Effector memory CD4-positive, alpha-beta T cell (primary cell): ENCODE data around the gene IFIT2.
"Not testable (repeated sequence)": the region's sequence is repeated elsewhere in the genome, so short reads cannot be mapped to it uniquely, and the experiment has no call there.

ENCODE experiments used
- DNase-seq, 3 donors: peaks; one replicate each; pipeline ENCODE4 v3.0.0-alpha.2; 2020
- H3K27ac ChIP-seq: 2 replicates; pipeline ENCODE4 v1.7.0; 2013; ENCODE audit warnings: mild to moderate bottlenecking, low read length, moderate library complexity; ENCODE audit not compliant: insufficient read depth, poor library complexity, severe bottlenecking
- H3K27me3 ChIP-seq: replicated peaks from 2 replicates; pipeline ENCODE4 v1.7.0; 2013; ENCODE audit warnings: mild to moderate bottlenecking, low read length; ENCODE audit not compliant: insufficient read depth, control insufficient read depth, poor library complexity, severe bottlenecking
- H3K36me3 ChIP-seq: 2 replicates; pipeline ENCODE4 v1.7.0; 2013; ENCODE audit warnings: mild to moderate bottlenecking, low read length, moderate library complexity; ENCODE audit not compliant: control insufficient read depth, insufficient read depth
- H3K4me1 ChIP-seq: 2 replicates; pipeline ENCODE4 v1.7.0; 2013; ENCODE audit warnings: low read length, mild to moderate bottlenecking; ENCODE audit not compliant: control insufficient read depth, insufficient read depth, poor library complexity, severe bottlenecking
- H3K4me3 ChIP-seq: 2 replicates; pipeline ENCODE4 v1.7.0; 2013; ENCODE audit warnings: low read length, low read depth, mild to moderate bottlenecking; ENCODE audit not compliant: insufficient read depth, poor library complexity, severe bottlenecking
- H3K9me3 ChIP-seq: 2 replicates; pipeline ENCODE4 v1.7.0; 2013; ENCODE audit warnings: mild to moderate bottlenecking, low read length, moderate library complexity; ENCODE audit not compliant: control insufficient read depth

IFIT2 gene

DNA sequence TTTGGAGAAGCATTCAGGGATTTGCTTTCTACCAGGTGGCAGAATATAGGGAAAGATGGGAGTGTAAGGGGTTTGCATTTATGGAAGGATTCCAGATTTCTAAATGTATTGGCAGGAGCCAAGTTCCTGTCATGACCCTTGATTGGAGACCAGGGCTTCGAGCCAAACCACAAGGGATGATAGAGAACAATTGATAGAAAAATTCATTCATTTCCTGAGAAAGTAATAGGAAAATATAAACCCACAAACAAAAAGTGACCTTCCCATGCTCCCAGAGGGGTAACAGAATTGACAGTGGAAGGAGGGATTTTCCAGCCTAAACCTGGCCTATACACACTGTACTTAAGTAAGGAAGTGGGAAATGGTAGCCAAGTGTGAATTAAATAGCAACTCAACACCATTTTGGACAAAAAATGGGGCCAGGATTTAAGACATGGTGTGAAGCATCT lies 22.4 kb upstream of the IFIT2 start:
- no peaks in the 10 kb centered on the region for H3K36me3 ChIP-seq
- DNase-seq, result no peak
- H3K27ac ChIP-seq, result no peak overlapping the region
- H3K9me3 ChIP-seq, result no peaks in the 10 kb centered on the region
- no peaks in the 10 kb centered on the region for H3K4me1 ChIP-seq
- H3K27me3 ChIP-seq, result no peaks in the 10 kb centered on the region
- no peak overlapping the region for H3K4me3 ChIP-seq

DNA sequence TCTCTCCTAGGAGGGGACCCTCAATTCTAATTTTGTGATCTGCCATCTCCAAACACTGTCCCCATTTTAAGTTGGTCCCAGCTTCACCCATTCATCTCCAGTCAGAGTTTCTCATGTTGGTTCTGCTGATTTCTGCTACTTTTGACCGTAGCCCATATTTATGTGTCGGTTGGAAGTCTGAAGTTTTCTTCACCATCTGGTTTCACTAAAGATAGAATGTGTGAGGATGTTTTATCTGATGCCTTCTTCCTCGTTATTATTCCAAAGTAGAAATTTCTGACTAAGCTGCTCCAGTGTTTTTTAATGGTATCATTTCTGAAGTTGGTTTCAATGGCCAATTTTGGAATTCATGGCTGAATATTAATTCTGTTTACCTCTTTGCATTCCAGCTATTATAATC lies 21.3 kb upstream of the IFIT2 start:
- Histone ChIP-seq H3K4me1 (no peaks in the 10 kb centered on the region), H3K27ac (no peak overlapping the region), H3K36me3 (no peaks in the 10 kb centered on the region), H3K27me3 (no peaks in the 10 kb centered on the region), H3K9me3 (no peaks in the 10 kb centered on the region), H3K4me3 (no peak overlapping the region)
- DNase-seq, result no peak

DNA sequence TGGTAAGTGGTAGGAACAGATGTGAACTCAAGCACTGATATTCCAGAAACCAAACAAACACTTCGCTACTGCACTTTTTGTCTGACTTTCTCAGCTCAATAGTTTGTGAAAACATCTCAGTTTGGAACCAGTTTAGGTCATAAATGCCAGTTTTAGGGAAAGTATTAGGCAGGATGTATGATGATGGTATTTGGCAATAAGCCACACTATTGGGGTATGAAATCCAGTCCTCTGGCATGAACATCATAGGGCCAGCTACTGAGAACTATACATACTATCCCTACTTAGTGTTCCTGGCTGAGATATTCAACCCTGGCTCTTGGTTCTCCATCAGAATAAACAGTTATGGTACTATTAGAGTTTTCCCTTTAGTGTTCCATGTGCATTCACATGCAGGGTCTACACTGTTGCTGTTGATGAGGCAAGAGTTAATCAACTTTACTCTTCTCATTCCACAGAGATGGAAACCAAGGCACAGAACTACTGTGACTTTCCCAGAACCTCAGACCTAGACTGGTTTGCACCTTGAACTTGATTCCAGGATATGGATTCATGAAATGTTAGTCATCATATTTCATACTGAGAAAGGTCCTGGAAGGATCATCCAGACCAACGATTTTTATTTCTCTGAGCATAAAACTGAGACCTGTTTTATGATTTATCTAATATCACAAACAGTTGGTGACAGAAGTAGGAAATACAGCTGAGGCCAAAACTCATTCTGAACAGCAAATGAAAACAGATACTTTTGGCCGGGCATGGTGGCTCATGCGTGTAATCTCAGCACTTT lies 20.0 kb upstream of the IFIT2 start:
- H3K27me3 ChIP-seq, result no peaks in the 10 kb centered on the region
- no peak for DNase-seq
- H3K27ac ChIP-seq, result no peak overlapping the region
- H3K36me3 ChIP-seq, result no peaks in the 10 kb centered on the region
- no peaks in the 10 kb centered on the region for H3K4me1 ChIP-seq
- no peak overlapping the region for H3K4me3 ChIP-seq
- no peaks in the 10 kb centered on the region for H3K9me3 ChIP-seq

DNA sequence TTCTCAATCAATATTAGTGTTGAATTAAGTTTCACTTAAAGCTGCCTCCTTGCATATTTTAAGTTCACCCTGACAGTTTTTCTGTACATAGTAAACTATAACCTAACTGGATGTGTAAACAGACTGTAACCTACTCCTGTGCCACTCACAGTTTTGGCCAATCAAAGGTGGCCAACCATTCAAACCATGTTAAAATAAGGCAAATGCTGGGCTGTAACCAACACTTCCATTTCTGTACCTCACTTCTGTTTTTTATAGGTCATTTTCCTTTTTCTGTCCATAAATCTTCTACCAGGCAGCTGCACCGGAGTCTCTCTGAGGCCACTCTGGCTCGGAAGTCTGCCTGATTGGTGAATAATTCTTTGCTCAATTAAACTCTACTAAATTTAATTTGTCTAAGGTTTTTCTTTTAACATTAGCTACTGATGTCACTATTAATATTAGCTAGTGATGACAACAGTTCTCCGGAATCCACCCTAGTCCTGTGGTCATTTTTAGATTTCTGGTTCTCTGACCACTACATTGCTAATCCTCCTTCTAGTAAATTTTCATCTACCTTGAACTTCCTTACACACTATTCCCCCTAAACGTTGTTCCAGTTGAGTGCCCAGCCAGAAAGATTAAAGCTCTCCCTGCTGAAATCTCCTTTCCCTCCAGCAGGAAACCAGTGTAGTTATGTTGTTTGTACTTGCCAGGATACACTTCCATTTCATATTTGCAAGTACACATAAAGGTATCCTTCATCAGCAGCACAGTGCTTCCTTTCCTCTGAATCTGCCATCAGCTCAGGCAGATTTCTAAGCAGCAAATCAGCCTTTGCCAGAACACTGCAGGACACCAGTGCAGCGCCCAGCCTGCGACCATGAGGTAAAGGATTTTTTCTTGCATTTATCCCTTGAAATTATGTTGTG lies 18.6 kb upstream of the IFIT2 start:
- Histone ChIP-seq H3K27me3 (no peaks in the 10 kb centered on the region), H3K9me3 (no peaks in the 10 kb centered on the region), H3K4me3 (no peak overlapping the region), H3K36me3 (no peaks in the 10 kb centered on the region), H3K27ac (no peak overlapping the region), H3K4me1 (no peaks in the 10 kb centered on the region)
- no peak for DNase-seq

DNA sequence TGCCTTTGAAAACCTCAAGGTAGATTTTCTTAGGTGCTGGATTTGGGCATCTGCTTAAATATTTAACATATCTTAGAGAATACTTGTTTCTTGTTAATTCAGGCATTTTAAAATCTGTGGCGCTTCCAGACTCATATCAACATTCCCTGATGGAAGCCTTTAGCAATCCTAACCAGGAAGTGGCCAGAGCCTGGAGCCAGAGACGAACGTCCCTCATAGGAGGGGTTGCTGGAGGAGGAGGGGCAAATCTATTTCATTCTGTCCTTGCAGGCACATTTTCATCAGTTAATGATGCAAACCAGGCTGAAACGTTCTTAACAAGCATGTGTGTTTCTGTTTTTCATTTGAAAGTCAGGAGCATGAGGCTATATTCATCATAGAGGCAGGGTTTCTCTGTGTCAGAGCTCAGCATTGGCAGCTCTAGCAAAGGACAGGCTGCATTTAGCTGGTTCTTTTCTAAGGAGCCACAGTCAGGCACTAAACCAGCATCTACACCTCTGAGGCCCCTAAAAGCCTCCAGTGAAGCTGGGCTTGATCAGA lies 17.8 kb upstream of the IFIT2 start:
- Histone ChIP-seq H3K9me3 (no peaks in the 10 kb centered on the region), H3K36me3 (no peaks in the 10 kb centered on the region), H3K4me3 (no peak overlapping the region), H3K27me3 (no peaks in the 10 kb centered on the region), H3K4me1 (no peaks in the 10 kb centered on the region), H3K27ac (no peak overlapping the region)
- DNase-seq, result no peak

DNA sequence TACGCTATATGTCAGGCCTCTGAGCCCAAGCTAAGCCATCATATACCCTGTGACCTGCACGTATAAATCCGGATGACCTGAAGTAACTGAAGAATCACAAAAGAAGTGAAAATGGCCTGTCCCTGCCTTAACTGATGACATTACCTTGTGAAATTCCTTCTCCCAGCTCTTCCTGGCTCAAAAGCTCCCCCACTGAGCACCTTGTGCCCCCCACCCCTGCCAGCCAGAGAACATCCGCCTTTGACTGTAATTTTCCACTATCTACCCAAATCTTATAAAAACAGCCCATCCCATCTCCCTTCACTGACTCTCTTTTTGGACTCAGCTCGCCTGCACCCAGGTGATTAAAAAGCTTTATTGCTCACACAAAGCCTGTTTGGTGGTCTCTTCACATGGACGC lies 17.1 kb upstream of the IFIT2 start:
- not testable (repeated sequence) for DNase-seq, H3K27ac ChIP-seq, H3K9me3 ChIP-seq, H3K4me3 ChIP-seq, H3K27me3 ChIP-seq, H3K4me1 ChIP-seq, H3K36me3 ChIP-seq

DNA sequence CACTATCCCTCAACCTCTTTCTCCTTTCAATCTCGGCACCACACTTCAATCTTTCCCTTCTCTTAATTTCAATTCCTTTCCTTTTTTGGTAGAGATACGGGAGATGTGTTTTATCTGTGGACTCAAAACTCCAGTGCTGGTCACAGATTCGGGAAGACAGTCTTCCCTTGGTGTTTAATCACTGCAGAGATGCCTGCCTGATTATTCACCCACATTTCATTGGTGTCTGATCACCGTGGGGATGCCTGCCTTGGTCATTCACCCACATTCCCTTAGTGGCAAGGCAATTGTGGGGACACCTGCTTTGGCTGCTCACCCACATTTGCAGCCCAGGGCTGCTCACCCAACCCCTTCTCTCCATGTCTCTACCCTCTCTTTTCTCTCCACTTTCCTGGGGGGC lies 16.5 kb upstream of the IFIT2 start:
- not testable (repeated sequence) for H3K27ac ChIP-seq, H3K9me3 ChIP-seq, H3K4me1 ChIP-seq

DNA sequence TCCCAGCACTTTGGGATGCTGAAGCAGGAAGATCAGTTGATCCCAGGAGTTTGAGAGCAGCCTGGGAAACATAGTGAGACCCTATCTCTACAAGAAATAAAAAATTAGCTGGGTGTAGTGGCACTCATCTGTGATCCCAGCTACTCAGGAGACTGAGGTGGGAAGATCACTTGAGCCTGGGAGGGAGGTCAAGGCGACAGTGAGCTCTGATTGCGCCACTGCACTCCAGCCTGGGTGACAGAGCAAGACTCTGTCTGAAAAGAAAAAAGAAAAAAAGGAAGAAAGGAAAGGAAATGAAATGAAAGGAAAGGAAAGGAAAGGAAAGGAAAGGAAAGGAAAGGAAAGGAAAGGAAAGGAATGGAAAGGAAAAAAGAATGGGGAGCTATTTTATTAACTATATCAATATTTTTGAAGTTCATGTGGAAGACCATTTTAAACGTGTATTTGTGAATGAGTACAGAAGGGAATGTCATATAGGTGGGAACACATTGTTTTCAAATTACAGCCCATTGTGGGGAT lies 7.1 kb upstream of the IFIT2 start:
- no peak overlapping the region for H3K27ac ChIP-seq
- DNase-seq, result no peak
- no peaks in the 10 kb centered on the region for H3K27me3 ChIP-seq
- peaks cover 3% of the 10 kb centered on the region for H3K4me1 ChIP-seq
- no peaks in the 10 kb centered on the region for H3K36me3 ChIP-seq
- no peaks in the 10 kb centered on the region for H3K9me3 ChIP-seq
- H3K4me3 ChIP-seq, result no peak overlapping the region

More for the DNA sequence above, 16.5 kb upstream of the IFIT2 start:
- not testable (repeated sequence) for DNase-seq, H3K36me3 ChIP-seq, H3K27me3 ChIP-seq, H3K4me3 ChIP-seq

DNA sequence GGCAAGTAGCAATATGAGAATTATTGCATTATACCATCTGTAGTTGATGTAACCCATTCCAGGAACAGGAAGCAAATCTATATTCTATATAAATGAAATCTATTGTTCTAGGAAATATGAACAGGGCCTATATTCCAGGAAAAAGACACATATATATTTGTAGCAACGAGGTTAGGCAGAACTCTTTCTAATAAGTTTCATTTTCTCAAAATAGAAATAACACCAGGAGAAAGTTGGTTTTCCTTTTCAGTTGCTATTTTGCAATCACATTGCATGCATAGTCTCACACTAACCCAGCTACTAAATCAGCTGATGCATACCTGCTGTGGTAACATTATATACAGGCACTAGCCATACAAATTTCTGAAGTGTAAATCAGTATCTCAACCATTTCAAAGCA lies 6.2 kb upstream of the IFIT2 start:
- H3K4me1 ChIP-seq, result peaks cover 3% of the 10 kb centered on the region
- no peak for DNase-seq
- no peaks in the 10 kb centered on the region for H3K9me3 ChIP-seq
- no peaks in the 10 kb centered on the region for H3K27me3 ChIP-seq
- no peaks in the 10 kb centered on the region for H3K36me3 ChIP-seq
- no peak overlapping the region for H3K4me3 ChIP-seq
- no peak overlapping the region for H3K27ac ChIP-seq
